Sigmoid colon (tissue), 4 donors: ENCODE measurements around the gene ALG9.

Source experiments
- CTCF ChIP-seq, 4 experiments: fragments of 450-650 bp in 3 of 4; fragments of 200-600 bp in 1 of 4; IDR thresholded peaks; one replicate each; pipeline ENCODE4 v1.5.1; 2016 to 2019; ENCODE audit warnings: antibody characterized with exemption in 4 of 4, mild to moderate bottlenecking in 3 of 4, moderate library complexity in 2 of 4
- EP300 ChIP-seq, 4 donors: sonication (generic); formaldehyde crosslinking; IDR thresholded peaks; one replicate each; pipeline ENCODE4 v1.6.1; 2017; ENCODE audit warnings: antibody characterized with exemption in 4 of 4
- POLR2A ChIP-seq, 2 donors: fragments of 450-650 bp; IDR thresholded peaks; one replicate each; pipeline ENCODE4 v1.6.1; 2016; ENCODE audit warnings: antibody characterized with exemption in 2 of 2, mild to moderate bottlenecking in 2 of 2, moderate library complexity in 2 of 2
- POLR2AphosphoS5 ChIP-seq, 4 donors: sonication (generic); formaldehyde crosslinking; IDR thresholded peaks; one replicate each; pipeline ENCODE4 v1.6.1; 2017; ENCODE audit warnings: antibody characterized with exemption in 4 of 4

DNA sequence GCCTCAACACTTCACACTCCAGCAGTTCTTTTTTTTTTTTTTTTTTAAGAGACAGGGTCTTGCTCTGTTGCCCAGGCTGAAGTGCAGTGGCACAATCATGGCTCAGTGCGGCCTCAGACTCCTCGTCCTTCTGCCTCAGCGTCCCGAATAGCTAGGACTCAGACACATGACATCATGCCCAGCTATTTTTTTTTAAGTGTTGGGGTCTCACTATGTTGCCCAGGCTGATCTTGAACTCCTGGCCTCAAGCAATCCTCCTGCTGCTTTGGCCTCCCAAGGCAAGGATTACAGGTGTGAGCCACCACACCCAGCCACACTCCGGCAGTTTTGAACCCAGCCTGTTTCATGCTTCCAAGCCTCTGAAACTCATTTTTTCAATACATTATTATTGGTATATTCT, 108.9 kb downstream of the ALG9 start:
- TF ChIP-seq POLR2A (IDR thresholded peaks at IDR 0.05) (no peak), CTCF (IDR thresholded peaks at IDR 0.05) (no peak), EP300 (IDR thresholded peaks at IDR 0.05) (no peak), POLR2AphosphoS5 (IDR thresholded peaks at IDR 0.05) (no peak)
